NCI-H2081 (cell line): Measurements from ENCODE around the gene GPATCH2L.

Source experiments
- DNase-seq, 2 experiments: peaks; one replicate each; lab custom pipeline; 2025; lab: John Stamatoyannopoulos, UW

Gene GPATCH2L

DNA sequence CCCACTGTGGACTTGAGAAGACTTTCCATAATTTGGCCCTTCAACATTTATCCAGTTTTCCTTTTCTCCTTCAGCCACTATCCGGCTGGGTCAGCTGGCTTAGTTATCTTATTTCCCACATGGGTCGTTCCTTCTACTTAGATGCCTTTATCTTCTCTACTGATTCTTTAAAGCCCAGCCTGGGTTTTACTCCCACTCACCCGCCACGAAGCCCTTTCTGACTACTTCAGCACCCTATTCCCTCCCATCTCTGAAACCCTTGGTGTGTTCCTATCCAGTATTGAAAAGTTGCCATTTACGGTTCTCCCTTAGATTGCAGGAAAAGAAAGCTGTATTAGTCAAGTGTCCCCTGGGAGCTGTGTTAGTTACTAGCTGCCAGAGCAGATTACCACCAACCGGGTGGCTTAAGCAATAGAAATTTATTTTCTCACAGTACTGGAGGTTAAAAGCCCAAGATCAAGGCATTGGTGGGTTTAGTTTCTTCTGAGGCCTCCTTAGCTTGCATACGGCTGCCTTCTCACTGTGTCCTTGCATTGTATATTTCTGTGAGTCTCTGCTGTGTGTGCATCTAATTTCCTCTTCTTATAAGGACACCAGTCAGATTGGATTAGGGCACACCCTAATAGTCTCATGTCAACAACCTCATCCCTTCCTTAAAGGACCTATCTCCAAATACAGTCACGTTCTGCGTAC lies 105.5 kb downstream of the GPATCH2L start:
- no peak for DNase-seq

DNA sequence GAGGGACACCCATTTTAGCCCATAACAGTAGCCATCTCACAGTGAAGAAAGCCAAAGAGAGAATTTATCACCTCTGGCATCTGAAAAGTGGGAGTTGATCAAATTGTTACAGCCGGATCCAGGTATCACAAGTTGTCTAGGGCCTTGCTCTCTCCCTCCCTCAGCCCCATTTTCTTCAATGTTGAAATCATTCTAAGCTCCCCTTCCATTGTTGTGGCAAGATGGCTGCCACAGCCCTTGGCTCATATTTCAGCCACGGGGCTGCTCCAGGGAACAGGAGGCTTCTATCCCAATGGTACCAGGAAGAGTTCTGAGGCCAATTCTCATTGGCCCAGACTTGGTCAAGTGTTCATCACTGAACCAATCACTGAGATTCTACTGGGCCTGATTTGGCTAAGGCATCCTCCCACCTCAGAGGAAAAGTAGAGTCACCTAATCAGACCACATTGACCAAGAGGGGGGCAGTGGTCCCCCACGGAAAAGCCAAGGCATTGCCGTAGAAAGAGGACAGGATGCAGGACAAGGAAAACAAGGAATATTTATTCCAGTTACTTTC lies 106.2 kb downstream of the GPATCH2L start:
- DNase-seq: no peak

DNA sequence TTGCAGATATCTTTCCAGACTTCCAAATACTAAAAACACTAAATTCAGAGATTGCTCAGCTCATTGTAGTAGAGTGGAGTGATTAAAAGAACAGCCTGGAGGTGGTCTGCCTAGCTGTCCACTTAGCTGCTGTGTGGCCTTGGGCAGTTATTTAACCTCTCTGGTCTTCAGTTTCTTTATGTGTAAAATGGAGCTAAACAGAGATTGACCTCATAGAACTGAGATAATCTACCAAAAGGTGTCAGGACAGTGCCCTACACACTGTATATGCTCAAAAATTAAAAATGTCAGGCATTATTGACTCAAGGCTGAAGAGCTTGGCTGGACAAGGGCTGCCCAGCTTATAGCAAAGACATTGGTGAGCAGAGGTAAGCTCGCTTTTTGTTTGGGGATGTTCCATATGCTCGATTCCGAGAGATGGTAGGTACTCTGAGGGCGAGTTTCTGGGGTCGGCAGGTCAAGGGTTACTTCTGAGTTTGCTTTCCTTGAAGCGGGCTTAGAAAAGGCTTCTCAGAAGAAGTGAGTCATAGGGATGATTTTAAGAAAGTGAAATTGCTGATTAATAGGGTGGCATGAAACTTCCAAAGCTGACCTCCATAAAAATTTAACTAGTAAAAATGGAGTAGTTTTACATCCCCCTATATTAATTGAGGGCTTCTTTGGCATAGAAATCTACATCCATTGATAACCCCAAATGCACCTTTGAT lies 107.5 kb downstream of the GPATCH2L start:
- no peak for DNase-seq

DNA sequence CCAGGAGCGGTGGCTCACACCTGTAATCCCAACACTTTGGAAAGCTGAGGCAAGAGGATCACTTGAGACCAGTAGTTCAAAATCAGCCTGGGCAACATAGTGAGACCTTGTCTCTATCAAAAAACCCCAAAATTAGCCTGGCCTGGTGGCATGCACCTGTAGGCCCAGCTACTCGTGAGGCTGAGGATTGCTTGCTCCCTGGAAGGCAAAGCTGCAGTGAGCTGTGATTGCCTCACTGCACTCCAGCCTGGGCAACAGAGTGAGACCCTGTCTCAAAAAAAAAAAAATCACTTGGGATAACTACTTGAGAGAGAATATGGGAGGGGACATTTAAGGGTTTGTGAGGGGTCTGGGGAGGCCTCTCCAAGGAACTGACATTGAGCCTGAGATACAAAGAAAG lies 109.0 kb downstream of the GPATCH2L start:
- no peak for DNase-seq

DNA sequence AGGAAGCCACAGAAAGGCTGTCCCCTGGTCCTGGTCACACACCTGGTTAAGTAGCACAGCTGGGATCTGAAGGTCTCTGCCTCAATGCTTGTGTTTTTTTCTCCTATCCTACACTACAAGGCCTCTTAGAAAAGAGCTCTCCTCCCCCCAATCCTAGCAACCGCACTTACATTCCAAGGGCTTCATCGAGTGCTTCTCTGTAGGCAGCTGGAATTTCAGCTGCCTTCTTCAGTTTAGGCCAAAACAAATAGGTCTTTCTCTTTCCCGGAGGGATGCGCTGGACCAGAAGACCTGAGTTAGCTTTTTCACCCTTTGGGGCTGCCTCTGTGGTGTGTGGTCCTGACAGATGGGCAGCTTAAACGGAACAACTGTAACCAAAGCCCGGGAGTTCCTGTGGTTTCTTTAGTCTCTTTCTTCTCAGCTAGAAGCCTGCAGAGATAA lies 109.7 kb downstream of the GPATCH2L start:
- no peak for DNase-seq

DNA sequence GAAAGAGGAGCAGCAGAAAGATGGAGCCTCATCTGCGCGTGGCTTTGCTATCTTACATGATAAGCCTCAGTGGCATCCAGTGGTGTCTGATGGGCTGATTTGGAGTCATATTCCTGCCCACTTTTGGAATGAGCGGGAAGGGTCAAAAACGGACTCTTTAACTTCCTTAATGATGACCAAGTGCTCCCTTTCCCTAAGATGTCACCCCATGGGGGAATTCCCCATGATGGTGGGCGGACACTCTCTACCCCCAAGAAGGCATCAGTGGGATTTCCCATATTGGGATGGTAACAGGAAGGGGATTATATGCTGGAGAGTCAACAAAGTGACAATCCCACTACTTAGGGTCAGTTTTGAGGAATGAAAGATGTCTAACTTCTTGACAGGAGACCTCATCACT lies 110.9 kb downstream of the GPATCH2L start:
- no peak for DNase-seq
